GM23338 (cell line): Measurements from ENCODE around the gene DTD1. TPM values are rescaled to one million over a fixed set of nuclear protein-coding genes. Genes with fewer than 3 reads are reported as not detected.

ENCODE experiments used
- ATAC-seq: fragments of 200-7000 bp; cut with Tn5 transposase; 3 replicates; pipeline ENCODE4 v1.9.1; 2020
- DNase-seq: peaks from one replicate; pipeline ENCODE4 v3.0.0-alpha.2; 2015; ENCODE audit warnings: low spot score
- H2AFZ ChIP-seq: fragments of 200-600 bp; sonication (generic); 2 replicates; pipeline ENCODE4 v1.8.0; 2016; ENCODE audit warnings: antibody characterized with exemption, mild to moderate bottlenecking, moderate library complexity
- H3F3A ChIP-seq: fragments of 200-600 bp; sonication (generic); replicated peaks from 2 replicates; pipeline ENCODE4 v1.8.0; 2017; ENCODE audit warnings: antibody characterized with exemption, mixed run types, low read depth
- H3K27ac ChIP-seq: fragments of 200-600 bp; sonication (generic); 2 replicates; pipeline ENCODE4 v1.6.1; 2016; ENCODE audit warnings: low read depth
- H3K27me3 ChIP-seq: fragments of 200-600 bp; sonication (generic); 2 replicates; pipeline ENCODE4 v1.8.0; 2016; ENCODE audit warnings: mild to moderate bottlenecking, mixed run types, moderate library complexity; ENCODE audit not compliant: insufficient read depth
- H3K36me3 ChIP-seq: fragments of 200-600 bp; sonication (generic); 2 replicates; pipeline ENCODE4 v1.8.0; 2016; ENCODE audit warnings: mild to moderate bottlenecking; ENCODE audit not compliant: insufficient read depth
- H3K4me1 ChIP-seq: fragments of 200-600 bp; sonication (generic); 2 replicates; pipeline ENCODE4 v1.8.0; 2016; ENCODE audit warnings: mild to moderate bottlenecking, moderate library complexity; ENCODE audit not compliant: insufficient read depth
- H3K4me2 ChIP-seq: fragments of 200-600 bp; sonication (generic); 2 replicates; pipeline ENCODE4 v1.7.1; 2017; ENCODE audit warnings: mixed run types
- H3K4me3 ChIP-seq: fragments of 200-600 bp; sonication (generic); 2 replicates; pipeline ENCODE4 v1.6.1; 2016; ENCODE audit warnings: mixed run types
- H3K79me2 ChIP-seq: fragments of 200-600 bp; sonication (generic); replicated peaks from 2 replicates; pipeline ENCODE4 v1.8.0; 2017; ENCODE audit warnings: mild to moderate bottlenecking; ENCODE audit not compliant: insufficient read depth
- H3K9me2 ChIP-seq: fragments of 200-600 bp; sonication (generic); 2 replicates; pipeline ENCODE4 v1.8.0; 2017; ENCODE audit not compliant: insufficient read depth
- H4K20me1 ChIP-seq: fragments of 200-600 bp; sonication (generic); replicated peaks from 2 replicates; pipeline ENCODE4 v1.8.0; 2017; ENCODE audit warnings: mild to moderate bottlenecking; ENCODE audit not compliant: insufficient read depth
- H3K27ac Mint-ChIP-seq: 2 replicates; pipeline ENCODE4 v1.8.0; 2020; ENCODE audit warnings: inconsistent platforms, mild to moderate bottlenecking, moderate library complexity, mixed read lengths
- H3K27me3 Mint-ChIP-seq: 3 replicates; pipeline ENCODE4 v1.8.0; 2022; ENCODE audit warnings: low read depth, mild to moderate bottlenecking, moderate library complexity, mixed read lengths, inconsistent platforms; ENCODE audit not compliant: insufficient read depth, poor library complexity
- H3K36me3 Mint-ChIP-seq: 3 replicates; pipeline ENCODE4 v1.8.0; 2021; ENCODE audit warnings: low read depth, mild to moderate bottlenecking, inconsistent platforms, moderate library complexity, mixed read lengths
- H3K4me1 Mint-ChIP-seq: 3 replicates; pipeline ENCODE4 v1.8.0; 2020; ENCODE audit warnings: mild to moderate bottlenecking, inconsistent platforms, mixed read lengths
- H3K4me3 Mint-ChIP-seq: 3 replicates; pipeline ENCODE4 v1.8.0; 2021; ENCODE audit warnings: moderate library complexity, mild to moderate bottlenecking, inconsistent platforms, mixed read lengths
- H3K9me3 Mint-ChIP-seq: 3 replicates; pipeline ENCODE4 v1.8.0; 2020; ENCODE audit warnings: moderate library complexity, mild to moderate bottlenecking, inconsistent platforms, mixed read lengths
- EZH2 ChIP-seq: fragments of 200-600 bp; sonication (generic); IDR thresholded peaks from one replicate; pipeline ENCODE4 v1.8.0; 2017; ENCODE audit warnings: antibody characterized with exemption, mild to moderate bottlenecking, low read depth; ENCODE audit not compliant: unreplicated experiment
- EZH2phosphoT487 ChIP-seq: fragments of 200-600 bp; sonication (generic); IDR thresholded peaks from one replicate; pipeline ENCODE4 v1.8.1; 2018; ENCODE audit warnings: antibody characterized with exemption; ENCODE audit not compliant: unreplicated experiment
- JUNB ChIP-seq: IDR thresholded peaks from one replicate; pipeline ENCODE4 v1.6.1; 2016; ENCODE audit warnings: antibody characterized with exemption; ENCODE audit not compliant: unreplicated experiment
- NANOG ChIP-seq: IDR thresholded peaks from 2 replicates; pipeline ENCODE4 v1.6.1; 2016; ENCODE audit warnings: antibody characterized with exemption, borderline replicate concordance
- POLR2AphosphoS5 ChIP-seq: IDR thresholded peaks from 2 replicates; pipeline ENCODE4 v1.6.1; 2016; ENCODE audit warnings: antibody characterized with exemption, low read depth
- STAT1 ChIP-seq: IDR thresholded peaks from one replicate; pipeline ENCODE4 v1.6.1; 2016; ENCODE audit warnings: antibody characterized with exemption; ENCODE audit not compliant: unreplicated experiment
- ZNF114 ChIP-seq: fragments of 250-450 bp; sonication (Bioruptor Pico); IDR thresholded peaks from 2 replicates; pipeline ENCODE4 v1.5.0; 2020; ENCODE audit warnings: mild to moderate bottlenecking, moderate library complexity
- ZNF331 ChIP-seq: fragments of 250-450 bp; sonication (Bioruptor Pico); IDR thresholded peaks from 2 replicates; pipeline ENCODE4 v1.5.0; 2020; ENCODE audit warnings: low read depth, mild to moderate bottlenecking, moderate library complexity
- polyA plus RNA-seq: library from polyadenylated mRNA; unstranded; fragments of >200 nt; fragmentation: Nextera tagmentation; extraction: Ambion mirVana; gene quantifications from 2 replicates; pipeline ENCODE4 v1.2.1, GENCODE V29; 2016
- total RNA-seq: library from RNA; depleted of rRNA; stranded (reverse); fragments of >200 nt; shearing (Covaris generic); gene quantifications from 2 replicates; pipeline ENCODE4 v1.2.3, GENCODE V29; 2014
- TF ChIP-seq, protein P1 (sequence below): fragments of 250-450 bp; sonication (Bioruptor Pico); IDR thresholded peaks from 2 replicates; pipeline ENCODE4 v1.5.0; 2020; ENCODE audit warnings: mild to moderate bottlenecking, moderate library complexity
- TF ChIP-seq, protein P2 (sequence below): IDR thresholded peaks from one replicate; pipeline ENCODE4 v1.6.1; 2018; ENCODE audit warnings: antibody characterized with exemption; ENCODE audit not compliant: unreplicated experiment

The DTD1 gene
- total and polyA plus RNA-seq, 2 experiments from 2014 or later, result 69.8 to 74.0 TPM

GRCh38 chr20:18647777-18648176 lies 59.9 kb downstream of the DTD1 start:
- Histone ChIP-seq H3K4me3 (no peak overlapping the region), H3F3A (no peaks in the 10 kb centered on the region), H4K20me1 (no peaks in the 10 kb centered on the region; the same call in 1 of the 2 replicates), H3K79me2 (no peaks in the 10 kb centered on the region; the same call in 1 of the 2 replicates), H3K27ac (no peak overlapping the region), H3K4me2 (no peak overlapping the region), H3K4me1 (peaks cover 4% of the 10 kb centered on the region; the same call in 1 of the 2 replicates), H3K36me3 (no peaks in the 10 kb centered on the region), H3K27me3 (no peaks in the 10 kb centered on the region), H3K9me2 (peaks cover 10% of the 10 kb centered on the region; the same call in 1 of the 2 replicates), H2AFZ (no peak overlapping the region)
- ATAC-seq, result no peak
- TF ChIP-seq EZH2phosphoT487, result no peak
- H3K36me3 Mint-ChIP-seq, result no peaks in the 10 kb centered on the region
- H3K9me3 Mint-ChIP-seq, result no peaks in the 10 kb centered on the region; the same call in 2 of the 3 replicates
- H3K27me3 Mint-ChIP-seq, result peaks cover 4% of the 10 kb centered on the region
- DNase-seq, result no peak
- H3K27ac Mint-ChIP-seq, result no peak overlapping the region; the same call in 1 of the 2 replicates
- peaks cover 15% of the 10 kb centered on the region for H3K4me1 Mint-ChIP-seq
- H3K4me3 Mint-ChIP-seq, result no peak overlapping the region

DNA sequence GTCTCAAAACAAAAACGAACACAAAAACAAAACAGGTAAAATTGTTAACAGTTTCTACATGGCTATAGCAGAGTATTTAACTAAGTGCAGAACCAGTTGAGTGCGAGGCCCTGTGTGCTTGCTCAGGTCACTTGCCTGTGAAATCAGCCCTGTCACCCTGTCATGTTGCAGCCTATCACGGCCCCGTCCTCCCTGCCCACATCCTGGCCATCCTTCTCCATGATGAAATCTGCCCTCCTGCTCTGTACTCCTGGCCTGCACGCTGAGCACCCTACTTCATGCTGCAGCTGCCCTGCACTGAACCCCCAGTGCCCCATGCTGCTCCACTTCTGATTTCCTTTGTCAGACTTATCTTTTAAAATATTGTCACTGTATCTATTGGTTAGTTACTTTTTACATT lies 62.4 kb downstream of the DTD1 start:
- Mint-ChIP-seq H3K9me3 (no peaks in the 10 kb centered on the region), H3K4me1 (peaks cover 7% of the 10 kb centered on the region), H3K36me3 (no peaks in the 10 kb centered on the region), H3K27me3 (peaks cover 2% of the 10 kb centered on the region), H3K4me3 (no peak overlapping the region), H3K27ac (no peak overlapping the region)
- Histone ChIP-seq H2AFZ (no peak overlapping the region), H3K9me2 (peaks cover 10% of the 10 kb centered on the region; the same call in 1 of the 2 replicates), H3K79me2 (no peaks in the 10 kb centered on the region; the same call in 1 of the 2 replicates), H3K27me3 (no peaks in the 10 kb centered on the region), H3K27ac (no peak overlapping the region), H3K4me1 (0 out of 2 replicates have a peak, but pooled peaks cover 2% of the 10 kb centered on the region), H4K20me1 (no peaks in the 10 kb centered on the region; the same call in 1 of the 2 replicates), H3K4me2 (no peak overlapping the region), H3K36me3 (no peaks in the 10 kb centered on the region), H3K4me3 (no peak overlapping the region), H3F3A (no peaks in the 10 kb centered on the region)
- TF ChIP-seq STAT1 (no peak), POLR2AphosphoS5 (no peak), JUNB (no peak), ZNF331 (CRISPR knock-in tag) (no peak), EZH2 (no peak), ZNF114 (CRISPR knock-in tag) (no peak), NANOG (no peak), EZH2phosphoT487 (no peak)
- TF ChIP-seq, protein P1, sequence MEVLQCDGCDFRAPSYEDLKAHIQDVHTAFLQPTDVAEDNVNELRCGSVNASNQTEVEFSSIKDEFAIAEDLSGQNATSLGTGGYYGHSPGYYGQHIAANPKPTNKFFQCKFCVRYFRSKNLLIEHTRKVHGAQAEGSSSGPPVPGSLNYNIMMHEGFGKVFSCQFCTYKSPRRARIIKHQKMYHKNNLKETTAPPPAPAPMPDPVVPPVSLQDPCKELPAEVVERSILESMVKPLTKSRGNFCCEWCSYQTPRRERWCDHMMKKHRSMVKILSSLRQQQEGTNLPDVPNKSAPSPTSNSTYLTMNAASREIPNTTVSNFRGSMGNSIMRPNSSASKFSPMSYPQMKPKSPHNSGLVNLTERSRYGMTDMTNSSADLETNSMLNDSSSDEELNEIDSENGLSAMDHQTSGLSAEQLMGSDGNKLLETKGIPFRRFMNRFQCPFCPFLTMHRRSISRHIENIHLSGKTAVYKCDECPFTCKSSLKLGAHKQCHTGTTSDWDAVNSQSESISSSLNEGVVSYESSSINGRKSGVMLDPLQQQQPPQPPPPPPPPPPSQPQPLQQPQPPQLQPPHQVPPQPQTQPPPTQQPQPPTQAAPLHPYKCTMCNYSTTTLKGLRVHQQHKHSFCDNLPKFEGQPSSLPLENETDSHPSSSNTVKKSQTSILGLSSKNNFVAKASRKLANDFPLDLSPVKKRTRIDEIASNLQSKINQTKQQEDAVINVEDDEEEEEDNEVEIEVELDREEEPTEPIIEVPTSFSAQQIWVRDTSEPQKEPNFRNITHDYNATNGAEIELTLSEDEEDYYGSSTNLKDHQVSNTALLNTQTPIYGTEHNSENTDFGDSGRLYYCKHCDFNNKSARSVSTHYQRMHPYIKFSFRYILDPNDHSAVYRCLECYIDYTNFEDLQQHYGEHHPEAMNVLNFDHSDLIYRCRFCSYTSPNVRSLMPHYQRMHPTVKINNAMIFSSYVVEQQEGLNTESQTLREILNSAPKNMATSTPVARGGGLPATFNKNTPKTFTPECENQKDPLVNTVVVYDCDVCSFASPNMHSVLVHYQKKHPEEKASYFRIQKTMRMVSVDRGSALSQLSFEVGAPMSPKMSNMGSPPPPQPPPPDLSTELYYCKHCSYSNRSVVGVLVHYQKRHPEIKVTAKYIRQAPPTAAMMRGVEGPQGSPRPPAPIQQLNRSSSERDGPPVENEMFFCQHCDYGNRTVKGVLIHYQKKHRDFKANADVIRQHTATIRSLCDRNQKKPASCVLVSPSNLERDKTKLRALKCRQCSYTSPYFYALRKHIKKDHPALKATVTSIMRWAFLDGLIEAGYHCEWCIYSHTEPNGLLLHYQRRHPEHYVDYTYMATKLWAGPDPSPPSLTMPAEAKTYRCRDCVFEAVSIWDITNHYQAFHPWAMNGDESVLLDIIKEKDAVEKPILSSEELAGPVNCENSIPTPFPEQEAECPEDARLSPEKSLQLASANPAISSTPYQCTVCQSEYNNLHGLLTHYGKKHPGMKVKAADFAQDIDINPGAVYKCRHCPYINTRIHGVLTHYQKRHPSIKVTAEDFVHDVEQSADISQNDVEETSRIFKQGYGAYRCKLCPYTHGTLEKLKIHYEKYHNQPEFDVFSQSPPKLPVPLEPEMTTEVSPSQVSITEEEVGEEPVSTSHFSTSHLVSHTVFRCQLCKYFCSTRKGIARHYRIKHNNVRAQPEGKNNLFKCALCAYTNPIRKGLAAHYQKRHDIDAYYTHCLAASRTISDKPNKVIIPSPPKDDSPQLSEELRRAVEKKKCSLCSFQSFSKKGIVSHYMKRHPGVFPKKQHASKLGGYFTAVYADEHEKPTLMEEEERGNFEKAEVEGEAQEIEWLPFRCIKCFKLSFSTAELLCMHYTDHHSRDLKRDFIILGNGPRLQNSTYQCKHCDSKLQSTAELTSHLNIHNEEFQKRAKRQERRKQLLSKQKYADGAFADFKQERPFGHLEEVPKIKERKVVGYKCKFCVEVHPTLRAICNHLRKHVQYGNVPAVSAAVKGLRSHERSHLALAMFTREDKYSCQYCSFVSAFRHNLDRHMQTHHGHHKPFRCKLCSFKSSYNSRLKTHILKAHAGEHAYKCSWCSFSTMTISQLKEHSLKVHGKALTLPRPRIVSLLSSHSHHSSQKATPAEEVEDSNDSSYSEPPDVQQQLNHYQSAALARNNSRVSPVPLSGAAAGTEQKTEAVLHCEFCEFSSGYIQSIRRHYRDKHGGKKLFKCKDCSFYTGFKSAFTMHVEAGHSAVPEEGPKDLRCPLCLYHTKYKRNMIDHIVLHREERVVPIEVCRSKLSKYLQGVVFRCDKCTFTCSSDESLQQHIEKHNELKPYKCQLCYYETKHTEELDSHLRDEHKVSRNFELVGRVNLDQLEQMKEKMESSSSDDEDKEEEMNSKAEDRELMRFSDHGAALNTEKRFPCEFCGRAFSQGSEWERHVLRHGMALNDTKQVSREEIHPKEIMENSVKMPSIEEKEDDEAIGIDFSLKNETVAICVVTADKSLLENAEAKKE, result no peak
- TF ChIP-seq, protein P2, sequence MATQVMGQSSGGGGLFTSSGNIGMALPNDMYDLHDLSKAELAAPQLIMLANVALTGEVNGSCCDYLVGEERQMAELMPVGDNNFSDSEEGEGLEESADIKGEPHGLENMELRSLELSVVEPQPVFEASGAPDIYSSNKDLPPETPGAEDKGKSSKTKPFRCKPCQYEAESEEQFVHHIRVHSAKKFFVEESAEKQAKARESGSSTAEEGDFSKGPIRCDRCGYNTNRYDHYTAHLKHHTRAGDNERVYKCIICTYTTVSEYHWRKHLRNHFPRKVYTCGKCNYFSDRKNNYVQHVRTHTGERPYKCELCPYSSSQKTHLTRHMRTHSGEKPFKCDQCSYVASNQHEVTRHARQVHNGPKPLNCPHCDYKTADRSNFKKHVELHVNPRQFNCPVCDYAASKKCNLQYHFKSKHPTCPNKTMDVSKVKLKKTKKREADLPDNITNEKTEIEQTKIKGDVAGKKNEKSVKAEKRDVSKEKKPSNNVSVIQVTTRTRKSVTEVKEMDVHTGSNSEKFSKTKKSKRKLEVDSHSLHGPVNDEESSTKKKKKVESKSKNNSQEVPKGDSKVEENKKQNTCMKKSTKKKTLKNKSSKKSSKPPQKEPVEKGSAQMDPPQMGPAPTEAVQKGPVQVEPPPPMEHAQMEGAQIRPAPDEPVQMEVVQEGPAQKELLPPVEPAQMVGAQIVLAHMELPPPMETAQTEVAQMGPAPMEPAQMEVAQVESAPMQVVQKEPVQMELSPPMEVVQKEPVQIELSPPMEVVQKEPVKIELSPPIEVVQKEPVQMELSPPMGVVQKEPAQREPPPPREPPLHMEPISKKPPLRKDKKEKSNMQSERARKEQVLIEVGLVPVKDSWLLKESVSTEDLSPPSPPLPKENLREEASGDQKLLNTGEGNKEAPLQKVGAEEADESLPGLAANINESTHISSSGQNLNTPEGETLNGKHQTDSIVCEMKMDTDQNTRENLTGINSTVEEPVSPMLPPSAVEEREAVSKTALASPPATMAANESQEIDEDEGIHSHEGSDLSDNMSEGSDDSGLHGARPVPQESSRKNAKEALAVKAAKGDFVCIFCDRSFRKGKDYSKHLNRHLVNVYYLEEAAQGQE, result no peak
- no peak for DNase-seq
- ATAC-seq, result no peak
